H54 (cell line): Measurements from ENCODE around the gene TOR2A.

Experiments used
- DNase-seq: peaks from one replicate; pipeline ENCODE4 v3.0.0; 2011; ENCODE audit warnings: low spot score, mixed read lengths; ENCODE audit not compliant: insufficient read length
- FAIRE-seq: peaks from 3 replicates; lab custom pipeline; 2011; peaks lifted over from hg19 to GRCh38; lab: Jason Lieb, UNC
- POLR2A ChIP-seq: IDR thresholded peaks from 2 replicates; pipeline ENCODE4 v1.6.1; 2011; ENCODE audit warnings: low read depth, mild to moderate bottlenecking, low read length

The TOR2A gene

DNA sequence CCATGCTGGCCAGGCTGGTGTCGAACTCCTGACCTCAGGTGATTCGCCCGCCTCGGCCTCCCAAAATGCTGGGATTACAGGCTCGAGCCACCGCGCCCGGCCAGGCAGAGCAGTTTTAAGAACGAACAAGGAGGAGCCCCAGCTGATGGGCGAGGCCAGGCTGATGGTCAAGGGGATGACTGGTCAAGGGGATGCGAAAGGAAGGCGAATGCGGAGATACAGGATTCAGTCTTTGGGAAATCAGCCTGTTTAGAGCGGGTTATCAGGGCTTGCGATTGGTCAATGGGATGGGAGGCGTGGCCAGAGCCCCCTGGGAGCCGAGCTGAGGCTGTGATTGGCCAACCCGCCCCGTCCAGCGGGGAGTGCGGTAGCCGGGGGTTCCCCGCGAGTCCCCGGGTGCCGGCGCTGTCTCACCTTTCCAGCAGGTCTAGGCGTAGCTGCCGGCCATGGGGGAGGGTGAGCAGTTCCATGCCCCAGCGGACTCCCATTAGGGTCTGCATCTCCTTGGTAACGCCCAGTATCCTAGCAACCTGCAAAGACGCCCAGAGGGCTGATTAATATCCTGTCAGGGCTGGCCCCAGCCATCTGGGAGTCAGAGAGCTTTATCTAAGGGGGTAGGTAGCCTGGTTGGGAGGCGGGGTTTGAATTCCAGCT lies 7.5 kb upstream of the TOR2A start:
- no peak for TF ChIP-seq POLR2A
- FAIRE-seq = peak; percentile 96
- peak; percentile 99 for DNase-seq

DNA sequence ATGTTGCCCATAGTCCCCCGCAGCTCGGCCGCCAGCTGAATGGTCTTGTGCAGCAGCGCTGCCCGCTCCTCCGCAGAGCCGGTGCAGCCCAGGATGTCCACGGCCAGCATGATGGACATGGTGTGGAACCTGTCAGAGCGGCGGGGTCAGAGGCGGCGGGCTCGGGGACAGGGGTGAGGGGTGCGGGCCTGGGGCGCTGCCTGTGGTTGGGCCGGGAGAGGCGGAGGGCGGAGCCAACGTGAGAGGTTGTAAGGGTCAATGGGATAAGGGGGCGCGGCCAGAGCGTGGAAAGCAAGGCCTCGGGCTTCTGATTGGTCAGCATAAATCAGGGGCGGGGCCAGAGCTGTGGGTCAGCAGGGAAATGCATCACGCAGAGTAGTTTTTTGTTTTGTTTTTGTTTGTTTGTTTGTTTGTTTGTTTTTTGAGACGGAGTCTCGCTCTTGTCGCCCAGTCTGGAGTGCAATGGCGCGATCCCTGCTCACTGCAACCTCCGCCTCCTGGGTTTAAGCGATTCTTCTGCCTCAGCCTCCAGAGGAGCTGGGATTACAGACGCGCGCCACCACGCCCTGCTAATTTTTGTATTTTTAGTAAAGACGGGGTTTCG lies 6.8 kb upstream of the TOR2A start:
- DNase-seq (peak; percentile 89), FAIRE-seq (no peak)
- TF ChIP-seq POLR2A = no peak

DNA sequence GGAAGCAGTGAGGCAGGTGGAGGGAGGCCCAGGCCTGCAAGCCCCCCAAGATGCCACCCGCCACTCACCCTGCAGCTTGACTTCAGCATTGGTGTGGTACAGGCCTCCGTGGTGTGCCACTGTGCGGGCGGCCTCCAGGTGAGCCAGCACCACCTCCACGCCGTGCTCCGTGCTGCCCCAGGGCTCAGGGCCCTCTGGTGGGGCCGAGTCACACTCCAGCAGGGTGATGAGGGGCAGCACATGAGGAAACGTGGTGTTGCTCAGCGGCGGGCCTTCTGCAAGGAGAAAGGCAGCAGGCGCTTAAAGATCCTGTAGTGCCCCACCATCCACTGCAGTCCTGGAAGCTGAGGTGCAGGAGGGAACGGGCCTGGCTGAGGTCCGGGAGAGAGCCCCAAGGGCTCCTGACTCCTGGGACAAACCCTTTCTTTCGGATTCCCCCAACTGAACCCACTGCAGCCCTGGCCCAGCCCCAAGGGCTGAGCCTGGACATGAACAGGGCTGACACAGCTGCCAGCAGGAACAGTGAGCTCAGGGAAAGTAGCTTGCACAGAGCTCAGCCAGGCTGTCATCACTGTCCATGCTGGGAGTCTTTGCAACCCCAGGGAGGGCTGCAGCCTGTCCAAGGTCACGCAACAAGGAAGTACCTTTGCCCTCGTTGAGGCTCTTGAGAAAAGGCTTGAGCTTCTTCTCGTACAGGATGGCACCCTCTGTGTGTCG lies 4.7 kb upstream of the TOR2A start:
- FAIRE-seq (no peak), DNase-seq (no peak)
- TF ChIP-seq POLR2A = 0 out of 2 replicates have a peak, but pooled peaks have one; percentile 19

DNA sequence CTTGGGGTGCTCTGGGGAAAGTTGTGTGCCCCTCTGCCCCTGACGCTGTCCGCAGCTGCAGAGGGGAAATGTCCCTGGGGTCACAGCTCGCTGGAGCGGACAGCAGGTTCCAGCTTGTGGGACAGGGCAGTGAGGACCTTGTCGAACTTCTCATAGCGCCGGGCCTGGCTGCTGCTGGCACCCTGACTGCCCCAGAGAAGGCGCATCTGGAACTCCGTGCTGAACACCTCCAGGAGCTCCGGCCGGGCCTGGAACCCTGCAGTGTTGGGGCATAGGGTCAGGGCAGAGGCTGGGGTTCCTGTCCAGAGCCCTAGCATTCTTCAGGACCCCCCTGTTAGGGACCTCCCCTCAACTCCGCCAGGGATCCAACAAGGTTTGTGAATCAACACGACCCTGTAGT lies 3.6 kb upstream of the TOR2A start:
- FAIRE-seq (no peak), DNase-seq (no peak)
- TF ChIP-seq POLR2A = no peak

DNA sequence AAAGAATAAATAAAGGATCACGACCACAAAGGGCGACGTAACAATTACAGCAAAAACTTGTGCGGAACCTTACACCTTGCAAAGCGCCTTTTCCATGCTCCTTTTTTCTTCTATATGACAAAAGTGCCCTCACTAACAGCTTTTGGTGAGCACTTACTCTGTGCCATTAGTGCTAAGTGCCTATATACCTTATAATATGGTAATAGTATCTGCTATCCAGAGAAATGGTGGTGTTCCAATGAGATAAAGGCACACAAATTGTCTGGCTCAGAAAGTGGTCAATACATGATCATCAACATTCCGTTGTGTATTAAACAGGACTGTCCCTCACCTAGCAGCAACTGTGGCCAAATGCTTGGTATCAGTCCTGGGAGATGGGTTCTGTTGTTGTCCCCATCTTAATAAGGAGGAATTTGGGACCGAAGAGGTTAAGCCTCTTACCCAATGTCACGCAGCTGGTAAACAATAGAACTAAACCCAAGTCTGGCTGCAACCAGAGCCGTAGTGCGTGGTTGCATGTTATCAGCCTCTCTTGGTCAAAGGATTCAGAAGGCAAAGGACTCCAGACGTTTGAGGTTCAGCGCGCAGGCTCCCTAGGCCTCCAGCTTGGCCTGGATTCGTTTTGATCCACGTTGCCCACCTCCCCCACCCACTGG lies 564 bp upstream of the TOR2A start:
- DNase-seq = no peak
- FAIRE-seq = no peak
- TF ChIP-seq POLR2A = no peak

DNA sequence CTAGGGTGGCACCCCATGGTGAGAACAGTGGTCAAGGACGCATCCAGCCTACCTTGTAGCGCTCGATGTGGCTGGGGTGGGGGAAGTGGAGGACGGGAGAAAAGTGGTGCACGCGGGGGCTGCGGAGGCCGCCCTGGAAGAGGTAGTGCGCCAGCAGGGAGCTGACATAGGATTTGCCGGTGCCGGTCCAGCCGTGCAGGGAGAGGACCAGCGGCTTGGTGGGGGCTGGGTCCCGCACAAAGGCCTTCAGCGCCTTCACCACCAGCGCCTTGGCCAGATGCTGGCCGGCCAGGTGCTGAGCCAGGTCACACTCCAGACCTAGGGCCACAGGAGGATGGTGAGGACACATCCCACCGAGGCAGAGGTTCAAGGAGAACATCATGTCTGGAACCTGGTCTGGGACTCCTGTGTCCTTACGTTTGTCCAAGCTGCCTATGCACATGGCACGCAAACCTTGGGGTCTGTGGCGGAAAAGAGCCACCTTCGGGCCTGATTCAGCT lies 797 bp downstream of the TOR2A start:
- no peak for DNase-seq
- no peak for TF ChIP-seq POLR2A
- no peak for FAIRE-seq

DNA sequence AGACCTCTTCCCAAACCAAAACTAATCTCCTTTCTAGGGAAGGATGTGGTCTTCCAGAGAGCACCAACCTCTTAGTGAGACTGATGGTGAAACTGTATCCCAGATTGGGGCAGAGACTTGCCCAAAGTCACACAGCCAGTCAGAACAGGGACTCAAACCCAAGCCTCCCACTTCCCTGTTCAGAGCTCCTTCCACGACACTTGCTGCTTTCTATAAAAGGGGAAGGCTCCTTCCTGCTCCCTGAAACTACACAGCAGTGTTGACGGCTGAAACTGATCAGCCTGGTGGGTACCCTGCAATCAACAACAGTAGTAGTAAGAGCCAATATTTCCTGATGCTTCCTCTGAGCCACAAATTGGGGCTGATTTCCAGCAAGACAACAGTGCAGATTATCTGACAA lies 1.5 kb downstream of the TOR2A start:
- no peak for DNase-seq
- FAIRE-seq = no peak
- TF ChIP-seq POLR2A = no peak

DNA sequence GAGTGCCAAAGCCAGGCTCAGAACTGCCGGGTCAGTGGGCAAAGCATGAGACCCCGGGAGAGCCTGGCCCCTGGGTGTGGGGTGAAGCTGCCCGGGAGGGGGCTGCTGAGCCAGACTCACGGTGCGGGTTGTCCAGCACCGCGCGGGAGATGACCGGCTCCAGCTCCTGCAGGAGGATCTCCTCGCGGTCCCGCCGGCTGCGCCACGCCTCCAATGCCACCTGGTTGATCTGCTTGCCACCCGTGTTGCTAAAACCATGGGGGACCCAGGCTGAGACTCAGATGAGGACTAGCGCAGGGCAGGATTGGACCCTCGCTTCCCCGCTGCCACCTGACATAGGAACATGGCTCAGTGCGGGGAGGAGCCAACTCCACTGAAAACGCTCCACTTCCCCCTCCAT lies 2.6 kb downstream of the TOR2A start:
- DNase-seq (no peak), FAIRE-seq (no peak)
- no peak for TF ChIP-seq POLR2A

DNA sequence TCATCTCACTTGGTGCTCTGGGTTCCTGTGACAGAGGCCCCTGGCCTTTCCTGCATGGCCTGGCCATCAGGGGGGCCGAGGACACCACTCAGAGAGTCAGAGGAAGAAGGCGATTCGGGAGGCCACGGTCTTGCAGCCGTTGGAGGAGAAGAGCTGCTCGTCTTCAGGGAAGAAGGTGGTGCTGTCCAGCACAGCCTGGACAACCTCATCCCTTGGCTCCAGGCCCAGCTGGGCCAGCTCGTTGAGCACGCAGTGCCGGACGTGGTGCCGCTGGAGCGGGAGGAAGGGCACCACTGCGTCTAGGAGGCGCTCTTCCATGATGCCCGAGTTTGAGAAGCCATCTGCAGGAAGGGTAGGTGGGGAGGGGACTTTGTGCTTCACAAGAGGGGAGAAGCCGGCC lies 3.2 kb downstream of the TOR2A start:
- no peak for TF ChIP-seq POLR2A
- FAIRE-seq = no peak
- DNase-seq = no peak

DNA sequence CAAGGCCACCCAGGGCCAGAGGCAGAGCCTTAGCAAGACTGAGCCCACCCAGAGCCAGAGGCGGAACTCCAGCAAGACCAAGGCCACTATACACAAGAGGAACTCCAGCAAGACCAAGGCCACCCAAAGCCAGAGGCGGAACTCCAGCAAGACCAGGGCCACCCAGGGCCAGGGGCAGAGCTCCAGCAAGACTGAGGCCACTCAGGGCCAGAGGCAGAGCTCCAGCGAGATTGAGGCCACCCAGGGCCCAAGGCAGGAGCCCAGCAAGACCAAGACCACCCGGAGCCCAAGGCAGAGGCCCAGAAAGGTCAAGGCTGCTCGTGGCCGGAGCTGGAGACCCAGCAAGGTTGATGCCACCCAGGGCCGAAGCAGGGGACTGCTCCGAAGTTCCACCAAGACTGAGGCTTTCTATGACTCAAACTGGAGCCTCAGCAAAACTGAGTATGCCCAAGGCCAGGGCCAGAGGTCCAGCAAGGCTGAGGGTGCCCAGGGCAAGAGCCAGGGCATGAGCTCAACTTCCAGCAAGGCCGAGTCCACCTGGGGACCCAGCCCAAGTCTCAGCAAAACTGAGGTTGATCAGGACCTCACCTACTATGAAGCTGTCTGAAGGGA lies 4.2 kb downstream of the TOR2A start:
- no peak for FAIRE-seq
- TF ChIP-seq POLR2A = no peak

DNA sequence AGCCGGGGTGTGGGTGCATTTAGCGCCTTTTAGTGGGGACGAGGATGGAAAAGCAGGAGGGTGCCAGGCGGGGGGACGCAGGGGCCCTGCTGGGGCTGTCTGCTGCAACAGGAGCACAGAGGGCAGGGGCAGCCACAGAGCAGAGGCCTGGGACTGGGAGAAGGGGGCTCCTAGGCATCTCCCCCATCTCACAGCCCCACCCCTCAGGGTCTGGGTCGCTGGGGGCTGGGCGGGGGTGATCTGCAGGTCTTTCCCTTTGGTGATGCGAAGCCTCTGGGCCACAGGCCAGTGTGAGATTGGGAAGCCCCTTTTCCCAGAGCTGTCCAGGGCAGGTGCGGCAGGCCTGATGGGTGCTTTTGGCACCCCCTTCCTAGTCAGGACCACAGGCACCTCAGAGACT lies 4.8 kb downstream of the TOR2A start:
- FAIRE-seq (no peak), DNase-seq (no peak)
- no peak for TF ChIP-seq POLR2A

More for the DNA sequence above, 4.2 kb downstream of the TOR2A start:
- DNase-seq = no peak

DNA sequence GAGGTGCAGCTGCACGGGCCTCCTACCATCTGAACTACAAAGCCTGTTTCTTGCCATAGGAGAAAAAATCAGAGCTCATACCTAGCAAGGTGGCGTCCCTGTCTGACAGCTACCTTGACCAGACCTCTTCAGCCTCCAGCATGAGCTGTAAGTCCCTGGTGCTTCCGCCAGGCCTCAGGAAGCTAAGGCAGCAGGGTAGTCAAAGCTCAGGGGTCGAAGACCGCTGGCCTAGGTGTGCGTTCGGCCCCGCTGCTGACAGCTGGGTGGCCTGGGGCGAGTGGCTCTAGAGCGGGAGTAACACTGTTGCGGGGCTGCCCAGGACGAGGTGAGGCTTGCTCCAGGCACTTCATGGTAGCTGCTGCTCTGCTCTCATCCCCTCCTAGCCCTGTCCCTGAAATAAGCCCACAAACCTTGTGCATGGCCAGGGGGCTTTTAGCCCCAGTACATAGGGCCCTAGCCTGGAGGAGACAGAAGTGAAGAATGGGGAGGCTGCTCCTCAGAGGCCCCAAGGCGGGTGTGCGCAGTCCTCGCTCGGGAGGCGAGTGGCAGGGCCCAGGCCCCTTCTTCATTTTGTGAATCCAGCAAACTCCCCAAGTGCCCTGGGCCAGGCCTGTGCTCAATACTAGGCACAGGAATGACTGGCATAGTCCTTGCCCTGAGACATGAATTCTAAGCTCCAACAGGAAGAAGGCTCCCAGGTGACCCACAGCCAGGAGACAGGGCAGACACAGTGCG lies 5.4 kb downstream of the TOR2A start:
- FAIRE-seq (no peak), DNase-seq (no peak)
- TF ChIP-seq POLR2A = no peak

DNA sequence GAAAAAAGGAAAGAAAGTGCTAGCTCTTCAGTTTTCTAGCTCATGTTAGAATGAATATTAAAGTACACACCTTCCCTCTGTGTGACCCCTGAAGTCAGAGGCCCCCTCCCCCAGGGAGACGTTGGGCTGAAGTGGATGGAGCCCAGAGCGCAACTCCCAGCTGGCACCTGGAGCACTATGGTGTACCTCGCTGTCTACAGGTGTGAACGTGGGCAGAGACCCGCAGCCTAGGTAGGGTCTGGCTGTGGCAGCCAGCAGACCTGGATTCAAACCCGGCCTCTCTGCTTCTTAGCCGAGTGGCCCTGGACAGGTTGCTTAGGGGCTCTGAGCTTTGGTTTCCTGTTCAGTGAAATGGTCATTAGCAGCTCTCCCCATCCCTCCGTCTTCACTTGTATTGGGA lies 6.3 kb downstream of the TOR2A start:
- no peak for DNase-seq
- FAIRE-seq = no peak
- TF ChIP-seq POLR2A = no peak

DNA sequence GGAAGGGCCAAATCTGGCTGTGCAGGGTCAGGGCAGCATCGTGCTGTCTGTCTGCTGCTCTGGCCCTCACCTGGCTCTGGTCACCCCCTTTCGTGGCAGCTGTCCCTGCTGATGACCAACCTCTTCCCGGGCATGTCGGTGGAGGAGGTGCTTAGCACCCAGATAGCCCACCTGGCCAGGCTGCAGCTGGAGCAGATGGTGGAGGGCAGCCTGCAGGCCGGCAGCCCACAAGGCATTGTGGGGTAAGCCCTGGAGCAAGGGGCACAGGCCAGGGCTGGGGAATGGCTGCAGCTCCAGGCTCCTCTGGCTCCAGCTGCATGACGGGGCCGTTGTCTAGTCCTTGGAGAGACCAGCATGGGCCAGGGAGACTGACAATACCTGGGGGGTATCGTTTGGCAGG lies 8.2 kb downstream of the TOR2A start:
- TF ChIP-seq POLR2A = no peak
- DNase-seq = no peak
- FAIRE-seq = no peak
